Nephron progenitor cell (in vitro differentiated cells): Measurements from ENCODE around the gene RCSD1.

Source experiments
- DNase-seq: peaks from one replicate; pipeline ENCODE4 v3.0.0; 2021
- H3K27ac Mint-ChIP-seq: 2 replicates; pipeline ENCODE4 v1.8.0; 2021; ENCODE audit warnings: mild to moderate bottlenecking, moderate library complexity, mixed read lengths
- H3K27me3 Mint-ChIP-seq: 2 replicates; pipeline ENCODE4 v1.8.0; 2021; ENCODE audit warnings: mild to moderate bottlenecking, low read depth, mixed read lengths; ENCODE audit not compliant: poor library complexity
- H3K36me3 Mint-ChIP-seq: 2 replicates; pipeline ENCODE4 v1.8.0; 2021; ENCODE audit warnings: low read depth, mixed read lengths
- H3K4me1 Mint-ChIP-seq: 2 replicates; pipeline ENCODE4 v1.8.0; 2021; ENCODE audit warnings: mixed read lengths
- H3K4me3 Mint-ChIP-seq: 2 replicates; pipeline ENCODE4 v1.8.0; 2021; ENCODE audit warnings: mild to moderate bottlenecking, moderate library complexity, mixed read lengths
- H3K9me3 Mint-ChIP-seq: 2 replicates; pipeline ENCODE4 v1.8.0; 2021; ENCODE audit warnings: mild to moderate bottlenecking, moderate library complexity, mixed read lengths
- TF ChIP-seq, protein P1 (sequence below): fragments of 200-600 bp; sonication (generic); IDR thresholded peaks from 2 replicates; pipeline ENCODE4 v1.5.0; 2021; ENCODE audit warnings: antibody characterized with exemption

RCSD1 gene

DNA sequence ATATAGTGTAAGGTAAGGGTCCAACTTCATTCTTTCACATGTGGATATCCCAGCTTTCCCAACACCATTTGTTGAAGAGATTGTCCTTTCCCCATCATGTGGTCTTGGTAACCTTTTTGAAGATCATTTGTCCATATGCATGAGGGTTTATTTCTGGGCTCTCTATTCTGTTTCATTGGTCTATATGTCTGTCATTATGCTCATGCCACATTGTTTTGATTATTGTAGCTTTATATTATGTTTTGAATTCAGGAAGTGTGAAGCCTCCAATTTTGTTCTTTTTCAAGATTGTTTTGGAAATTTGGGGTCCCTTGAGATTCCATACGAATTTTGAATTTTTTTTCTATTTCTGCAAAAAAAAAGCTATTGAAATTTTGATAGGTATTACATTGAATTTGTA lies 15.2 kb upstream of the RCSD1 start:
- no peak for DNase-seq
- H3K36me3 Mint-ChIP-seq, result peaks cover 10% of the 10 kb centered on the region
- no peak overlapping the region for H3K4me3 Mint-ChIP-seq
- no peak overlapping the region for H3K27ac Mint-ChIP-seq
- peaks cover 29% of the 10 kb centered on the region for H3K4me1 Mint-ChIP-seq
- TF ChIP-seq, protein P1, sequence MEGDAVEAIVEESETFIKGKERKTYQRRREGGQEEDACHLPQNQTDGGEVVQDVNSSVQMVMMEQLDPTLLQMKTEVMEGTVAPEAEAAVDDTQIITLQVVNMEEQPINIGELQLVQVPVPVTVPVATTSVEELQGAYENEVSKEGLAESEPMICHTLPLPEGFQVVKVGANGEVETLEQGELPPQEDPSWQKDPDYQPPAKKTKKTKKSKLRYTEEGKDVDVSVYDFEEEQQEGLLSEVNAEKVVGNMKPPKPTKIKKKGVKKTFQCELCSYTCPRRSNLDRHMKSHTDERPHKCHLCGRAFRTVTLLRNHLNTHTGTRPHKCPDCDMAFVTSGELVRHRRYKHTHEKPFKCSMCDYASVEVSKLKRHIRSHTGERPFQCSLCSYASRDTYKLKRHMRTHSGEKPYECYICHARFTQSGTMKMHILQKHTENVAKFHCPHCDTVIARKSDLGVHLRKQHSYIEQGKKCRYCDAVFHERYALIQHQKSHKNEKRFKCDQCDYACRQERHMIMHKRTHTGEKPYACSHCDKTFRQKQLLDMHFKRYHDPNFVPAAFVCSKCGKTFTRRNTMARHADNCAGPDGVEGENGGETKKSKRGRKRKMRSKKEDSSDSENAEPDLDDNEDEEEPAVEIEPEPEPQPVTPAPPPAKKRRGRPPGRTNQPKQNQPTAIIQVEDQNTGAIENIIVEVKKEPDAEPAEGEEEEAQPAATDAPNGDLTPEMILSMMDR, result no peak
- H3K9me3 Mint-ChIP-seq, result peaks cover 24% of the 10 kb centered on the region
- peaks cover 4% of the 10 kb centered on the region for H3K27me3 Mint-ChIP-seq

GRCh38 chr1:167616521-167616920 lies 13.5 kb upstream of the RCSD1 start:
- Mint-ChIP-seq H3K4me3 (no peak overlapping the region), H3K9me3 (peaks cover 24% of the 10 kb centered on the region), H3K4me1 (peaks cover 39% of the 10 kb centered on the region), H3K36me3 (peaks cover 10% of the 10 kb centered on the region), H3K27me3 (peaks cover 4% of the 10 kb centered on the region), H3K27ac (peak overlapping the region; percentile 86)
- no peak for DNase-seq
- TF ChIP-seq, protein P1, result no peak

DNA sequence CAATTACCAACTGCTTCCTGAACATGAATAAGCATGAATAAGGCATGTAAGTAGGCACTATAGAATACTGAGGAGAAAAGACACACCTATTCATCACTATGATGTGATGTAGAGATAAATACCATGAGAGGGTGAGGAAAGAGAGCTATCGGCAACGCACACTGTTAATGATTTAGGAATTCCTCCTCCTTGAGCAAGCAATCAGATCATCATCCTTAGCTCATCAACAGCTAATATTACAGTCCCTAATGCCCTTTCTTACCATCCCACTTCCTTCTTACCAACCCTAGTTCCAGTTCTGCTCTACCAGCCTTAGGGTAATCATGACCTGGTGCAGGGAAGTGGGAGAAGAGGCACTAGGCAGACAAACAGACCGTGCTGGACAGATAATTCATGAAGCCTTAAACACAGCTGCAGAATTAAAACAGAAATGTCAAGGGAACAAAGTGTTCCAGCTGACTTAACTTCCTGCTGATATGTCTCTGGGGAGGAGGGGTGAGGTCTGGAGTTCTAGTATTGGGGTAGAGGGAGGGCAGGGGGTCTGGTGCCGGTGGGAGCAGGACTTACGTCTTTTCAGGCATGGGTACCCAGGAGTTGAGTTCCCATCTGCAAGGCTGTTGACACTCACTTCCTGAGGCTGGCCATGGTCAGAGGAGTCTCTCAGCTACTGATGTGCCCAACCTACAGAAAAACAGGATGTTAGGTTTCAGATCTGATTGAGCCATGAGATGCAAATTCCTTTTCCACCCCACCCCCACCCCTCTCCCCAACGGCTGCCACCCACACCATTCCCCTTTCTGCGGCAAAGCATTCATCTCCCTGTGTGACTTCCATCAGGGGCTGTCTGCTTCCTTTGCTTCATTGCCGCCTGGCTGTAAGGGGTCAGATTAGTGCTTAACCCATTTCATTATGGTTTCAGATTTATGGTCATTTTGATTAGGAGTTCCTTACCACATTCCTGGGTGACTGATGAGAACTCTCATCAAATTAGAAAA lies 12.6 kb upstream of the RCSD1 start:
- TF ChIP-seq, protein P1, result no peak
- DNase-seq, result peak; percentile 29
- Mint-ChIP-seq H3K4me1 (peaks cover 42% of the 10 kb centered on the region), H3K36me3 (peaks cover 10% of the 10 kb centered on the region), H3K9me3 (peaks cover 24% of the 10 kb centered on the region), H3K27ac (peak overlapping the region; percentile 86), H3K27me3 (peaks cover 4% of the 10 kb centered on the region), H3K4me3 (no peak overlapping the region)

GRCh38 chr1:167618366-167618765 lies 11.7 kb upstream of the RCSD1 start:
- DNase-seq, result no peak
- Mint-ChIP-seq H3K36me3 (peaks cover 10% of the 10 kb centered on the region), H3K9me3 (peaks cover 24% of the 10 kb centered on the region), H3K27ac (peak overlapping the region; percentile 10), H3K4me3 (peak overlapping the region; percentile 12), H3K27me3 (no peaks in the 10 kb centered on the region), H3K4me1 (peaks cover 50% of the 10 kb centered on the region)
- TF ChIP-seq, protein P1, result no peak

DNA sequence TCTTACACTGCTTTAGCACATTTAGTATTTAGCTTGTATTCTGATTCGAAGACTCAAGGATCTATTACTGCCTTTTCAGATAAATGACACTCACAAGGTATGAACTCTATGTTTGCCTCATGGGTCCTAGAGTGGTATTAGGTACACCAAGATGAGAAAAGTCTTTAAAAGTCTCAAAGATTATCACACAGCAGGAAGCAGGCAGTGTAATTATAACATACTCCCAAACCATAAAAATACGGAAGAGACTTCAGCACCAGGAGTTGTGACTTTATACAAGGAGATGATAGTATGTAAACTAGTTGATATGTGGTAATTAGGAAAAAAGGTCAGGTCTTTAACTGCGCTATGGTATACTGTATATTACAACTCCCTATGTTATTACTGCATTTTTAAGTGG lies 11.2 kb upstream of the RCSD1 start:
- Mint-ChIP-seq H3K9me3 (peaks cover 23% of the 10 kb centered on the region), H3K27me3 (no peaks in the 10 kb centered on the region), H3K4me1 (peaks cover 52% of the 10 kb centered on the region), H3K27ac (peak overlapping the region; percentile 9), H3K4me3 (peak overlapping the region; percentile 6), H3K36me3 (peaks cover 10% of the 10 kb centered on the region)
- TF ChIP-seq, protein P1, result no peak
- no peak for DNase-seq

GRCh38 chr1:167620002-167620401 lies 10.0 kb upstream of the RCSD1 start:
- TF ChIP-seq, protein P1, result no peak
- Mint-ChIP-seq H3K27me3 (no peaks in the 10 kb centered on the region), H3K27ac (no peak overlapping the region), H3K36me3 (peaks cover 4% of the 10 kb centered on the region), H3K9me3 (peaks cover 13% of the 10 kb centered on the region), H3K4me1 (peaks cover 55% of the 10 kb centered on the region), H3K4me3 (no peak overlapping the region)
- no peak for DNase-seq
